GM18951 (cell line): ENCODE results near the gene ANO4.
"Not testable (repeated sequence)": the region's sequence is repeated elsewhere in the genome, so short reads cannot be mapped to it uniquely, and the experiment has no call there.

ENCODE experiments used
- POLR2A ChIP-seq: IDR thresholded peaks from 4 replicates; pipeline ENCODE4 v1.6.1; 2011; ENCODE audit warnings: mild to moderate bottlenecking; ENCODE audit not compliant: insufficient read length, insufficient read depth; ENCODE audit errors: extremely low read depth
- in situ Hi-C: fragments of 300-500 bp; cut with MboI; formaldehyde crosslinking; loops from one replicate; pipeline ENCODE4 v1.12.0; 2022; ENCODE audit warnings: low sequenced_read_pairs, mixed read lengths, inconsistent platforms; ENCODE audit not compliant: unreplicated experiment

Gene ANO4

GRCh38 chr12:101044512-101045059 is 250.0 kb downstream of the ANO4 start:
- in situ Hi-C loops = no loop called here
- TF ChIP-seq POLR2A = no peak

- no peak for TF ChIP-seq POLR2A
- in situ Hi-C loops = no loop called here
Observed at GRCh38 chr12:101045486-101046464, 251.2 kb downstream of the ANO4 start.

- TF ChIP-seq POLR2A = no peak
- in situ Hi-C loops = no loop called here
Observed at GRCh38 chr12:101047652-101048051, 253.1 kb downstream of the ANO4 start.

- in situ Hi-C loops = no loop called here
- TF ChIP-seq POLR2A = no peak
Observed at GRCh38 chr12:101050631-101051030, 256.1 kb downstream of the ANO4 start.

- TF ChIP-seq POLR2A = no peak
- in situ Hi-C loops = no loop called here
Observed at GRCh38 chr12:101051151-101051550, 256.6 kb downstream of the ANO4 start.

- in situ Hi-C loops = no loop called here
- no peak for TF ChIP-seq POLR2A
Observed at GRCh38 chr12:101051901-101052550, 257.4 kb downstream of the ANO4 start.

- TF ChIP-seq POLR2A = no peak
- in situ Hi-C loops = no loop called here
Observed at GRCh38 chr12:101053203-101053602, 258.6 kb downstream of the ANO4 start.

- in situ Hi-C loops = no loop called here
- no peak for TF ChIP-seq POLR2A
Observed at GRCh38 chr12:101055940-101056339, 261.4 kb downstream of the ANO4 start.

- in situ Hi-C loops = not testable (repeated sequence)
Observed at GRCh38 chr12:101062508-101062907, 267.9 kb downstream of the ANO4 start.

GRCh38 chr12:101064721-101065120 is 270.1 kb downstream of the ANO4 start:
- in situ Hi-C loops = no loop called here
- TF ChIP-seq POLR2A = no peak

- in situ Hi-C loops = no loop called here
Observed at GRCh38 chr12:101066489-101066888, 271.9 kb downstream of the ANO4 start.

GRCh38 chr12:101068402-101068801 is 273.8 kb downstream of the ANO4 start:
- no peak for TF ChIP-seq POLR2A
- in situ Hi-C loops = no loop called here

More at GRCh38 chr12:101066489-101066888, 271.9 kb downstream of the ANO4 start:
- no peak for TF ChIP-seq POLR2A

- in situ Hi-C loops = no loop called here
- TF ChIP-seq POLR2A = no peak
Observed at GRCh38 chr12:101068836-101069235, 274.3 kb downstream of the ANO4 start.
